Esophagus squamous epithelium (tissue), 5 donors: ENCODE results near the gene ADAMTS1. TPM values are rescaled to one million over a fixed set of nuclear protein-coding genes. Genes with fewer than 3 reads are reported as not detected.

Experiments
- DNase-seq: peaks from one replicate; lab custom pipeline; 2025; lab: John Stamatoyannopoulos, UW
- H3K27ac ChIP-seq, 4 donors: fragments of 200-600 bp; sonication (generic); one replicate each; pipeline ENCODE4 v1.5.1; 2016 to 2019; ENCODE audit warnings: mild to moderate bottlenecking in 1 of 4
- H3K27me3 ChIP-seq, 4 donors: fragments of 200-600 bp; sonication (generic); 1 replicate in 3 of 4; 2 replicates in 1 of 4; pipeline versions ENCODE4 v1.5.1 to v1.6.0; 2017 to 2021; ENCODE audit warnings: antibody characterized with exemption in 1 of 4
- H3K36me3 ChIP-seq, 3 donors: fragments of 200-600 bp; sonication (generic); one replicate each; pipeline ENCODE4 v1.5.1; 2016 to 2019
- H3K4me1 ChIP-seq, 3 donors: fragments of 200-600 bp; sonication (generic); one replicate each; pipeline ENCODE4 v1.5.1; 2017 to 2019
- H3K4me3 ChIP-seq, 4 donors: fragments of 200-600 bp; sonication (generic); 1 replicate in 3 of 4; 2 replicates in 1 of 4; pipeline ENCODE4 v1.5.1; 2016 to 2019; ENCODE audit warnings: mild to moderate bottlenecking in 2 of 4, moderate library complexity in 1 of 4
- H3K9me3 ChIP-seq, 3 donors: fragments of 200-600 bp; sonication (generic); one replicate each; pipeline ENCODE4 v1.5.1; 2016 to 2019
- POLR2A ChIP-seq, 4 donors: fragments of 450-650 bp; IDR thresholded peaks; one replicate each; pipeline ENCODE4 v1.6.1; 2017; ENCODE audit warnings: antibody characterized with exemption in 4 of 4, mild to moderate bottlenecking in 4 of 4, moderate library complexity in 3 of 4
- WGBS, 2 donors: methylation state at CpG; one replicate each; pipeline ENCODE4 v1.1.5; 2018; 5-methylcytosine and 5-hydroxymethylcytosine counted together
- intact Hi-C: fragments of 100-400 bp; cut with DNase I; formaldehyde crosslinking; loops from one replicate; pipeline ENCODE4 v1.15.0; 2022
- total RNA-seq, 4 donors: library from RNA; depleted of rRNA; stranded (reverse); fragments of >200 nt; gene quantifications; one replicate each; pipeline ENCODE4 v1.1.0, GENCODE V29; 2016
- TF ChIP-seq, protein P1 (sequence below), 6 experiments: fragments of 450-650 bp in 4 of 6; fragments of 200-600 bp in 2 of 6; sonication (generic) in 2 of 6; IDR thresholded peaks; one replicate each; pipeline ENCODE4 v1.5.1; 2016 to 2019; ENCODE audit warnings: antibody characterized with exemption in 6 of 6, mild to moderate bottlenecking in 4 of 6, moderate library complexity in 4 of 6
- donor health status: DM: yes; HTN: yes; CAD: no.

ADAMTS1 gene
- total RNA-seq, 4 donors from 2014 or later = 2.8 to 33.0 (median 19.3) TPM

GRCh38 chr21:26835714-26836265 lies 9.4 kb downstream of the ADAMTS1 start:
- Histone ChIP-seq H3K27ac (no peak overlapping the region), H3K4me3 (no peak overlapping the region), H3K4me1 (peaks cover 0 to 33% (median 20%) of the 10 kb centered on the region in 3 donors), H3K27me3 (no peaks in the 10 kb centered on the region), H3K9me3 (no peaks in the 10 kb centered on the region), H3K36me3 (peaks cover 16 to 45% (median 19%) of the 10 kb centered on the region in 3 donors)
- intact Hi-C loops = no loop called here
- no peak for TF ChIP-seq POLR2A (IDR thresholded peaks at IDR 0.05)
- TF ChIP-seq, protein P1, sequence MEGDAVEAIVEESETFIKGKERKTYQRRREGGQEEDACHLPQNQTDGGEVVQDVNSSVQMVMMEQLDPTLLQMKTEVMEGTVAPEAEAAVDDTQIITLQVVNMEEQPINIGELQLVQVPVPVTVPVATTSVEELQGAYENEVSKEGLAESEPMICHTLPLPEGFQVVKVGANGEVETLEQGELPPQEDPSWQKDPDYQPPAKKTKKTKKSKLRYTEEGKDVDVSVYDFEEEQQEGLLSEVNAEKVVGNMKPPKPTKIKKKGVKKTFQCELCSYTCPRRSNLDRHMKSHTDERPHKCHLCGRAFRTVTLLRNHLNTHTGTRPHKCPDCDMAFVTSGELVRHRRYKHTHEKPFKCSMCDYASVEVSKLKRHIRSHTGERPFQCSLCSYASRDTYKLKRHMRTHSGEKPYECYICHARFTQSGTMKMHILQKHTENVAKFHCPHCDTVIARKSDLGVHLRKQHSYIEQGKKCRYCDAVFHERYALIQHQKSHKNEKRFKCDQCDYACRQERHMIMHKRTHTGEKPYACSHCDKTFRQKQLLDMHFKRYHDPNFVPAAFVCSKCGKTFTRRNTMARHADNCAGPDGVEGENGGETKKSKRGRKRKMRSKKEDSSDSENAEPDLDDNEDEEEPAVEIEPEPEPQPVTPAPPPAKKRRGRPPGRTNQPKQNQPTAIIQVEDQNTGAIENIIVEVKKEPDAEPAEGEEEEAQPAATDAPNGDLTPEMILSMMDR (IDR thresholded peaks at IDR 0.05) = no peak
- 49 to 64% methylated on average over 2 of the region's 2 CpGs for WGBS, 2 donors
- no peak for DNase-seq

DNA sequence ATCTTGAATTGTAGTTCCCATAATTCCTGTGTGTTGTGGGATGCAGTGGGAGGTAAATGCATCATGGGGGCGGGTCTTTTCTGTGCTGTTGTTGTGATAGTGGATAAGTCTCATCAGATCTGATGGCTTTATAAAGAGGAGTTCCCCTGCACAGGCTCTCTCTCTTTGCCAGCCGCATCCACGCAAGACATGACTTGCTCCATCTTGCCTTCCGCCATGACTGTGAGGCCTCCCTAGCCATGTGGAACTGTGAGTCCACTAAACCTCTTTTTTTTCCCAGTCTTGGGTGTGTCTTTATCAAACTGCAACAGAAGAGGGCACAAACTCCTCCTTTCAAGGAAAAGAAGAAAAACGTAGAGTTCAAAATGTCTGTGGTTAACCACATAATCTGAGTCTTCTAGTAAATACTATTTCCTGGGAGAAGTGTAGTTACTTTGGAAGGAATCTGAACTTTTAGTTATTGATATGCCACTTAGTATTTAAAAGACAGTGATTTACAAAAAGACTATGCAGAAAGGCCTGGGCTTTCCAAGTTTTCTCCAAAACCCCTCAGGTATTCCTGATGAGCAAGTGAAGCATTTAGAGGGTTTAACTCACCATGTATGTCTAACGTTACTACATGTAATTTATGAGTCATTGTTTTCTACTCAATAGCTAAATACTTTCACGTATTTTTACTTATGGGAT lies 10.0 kb downstream of the ADAMTS1 start:
- 32 to 39% methylated on average over 7 of the region's 7 CpGs for WGBS, 2 donors
- H3K9me3 ChIP-seq = no peaks in the 10 kb centered on the region
- intact Hi-C loops = no loop called here
- no peaks in the 10 kb centered on the region for H3K27me3 ChIP-seq
- peaks cover 0 to 27% (median 18%) of the 10 kb centered on the region in 3 donors for H3K4me1 ChIP-seq
- H3K4me3 ChIP-seq = no peak overlapping the region
- TF ChIP-seq, protein P1 (IDR thresholded peaks at IDR 0.05) = no peak
- TF ChIP-seq POLR2A (IDR thresholded peaks at IDR 0.05) = no peak
- H3K36me3 ChIP-seq = peaks cover 12 to 38% (median 19%) of the 10 kb centered on the region in 3 donors
- H3K27ac ChIP-seq = peak overlapping the region in 1 of 4 donors; percentile 8
- DNase-seq = no peak

DNA sequence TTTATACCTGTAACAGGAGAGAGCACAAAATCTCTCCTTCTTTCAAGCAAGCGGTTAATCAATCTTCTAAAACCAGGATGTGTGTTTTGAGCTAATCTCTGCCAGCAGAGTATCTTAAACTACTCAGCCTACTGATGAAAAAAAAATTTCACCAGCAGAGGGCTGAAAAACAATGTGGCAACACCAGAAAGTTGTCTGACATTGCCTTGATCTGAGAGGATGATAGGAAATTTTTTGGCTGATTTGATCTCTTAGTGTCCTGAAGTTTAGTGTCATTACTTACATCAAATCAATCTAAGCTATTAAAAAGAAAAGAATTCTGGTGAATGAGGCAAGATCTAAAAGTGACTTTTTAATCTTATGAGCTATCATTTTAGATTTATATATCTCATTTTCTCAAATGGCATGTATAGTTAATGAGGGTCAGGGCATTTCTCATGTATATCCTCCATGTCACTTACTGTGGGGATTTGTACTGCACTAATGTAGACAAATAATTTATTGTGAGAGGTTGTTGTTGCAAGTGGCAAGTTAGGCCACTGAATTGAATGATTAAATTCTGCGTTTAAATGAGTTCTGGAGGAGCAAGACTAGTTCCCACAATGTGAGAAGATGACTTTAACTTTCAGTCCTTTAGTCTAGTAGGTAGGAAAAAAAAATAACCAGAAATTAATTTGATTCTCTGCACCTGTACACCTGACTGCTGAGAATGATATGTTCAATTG lies 10.9 kb downstream of the ADAMTS1 start:
- Histone ChIP-seq H3K36me3 (peaks cover 4 to 30% (median 13%) of the 10 kb centered on the region in 3 donors), H3K4me3 (no peak overlapping the region), H3K27me3 (no peaks in the 10 kb centered on the region), H3K4me1 (peaks cover 0 to 19% (median 14%) of the 10 kb centered on the region in 3 donors), H3K27ac (no peak overlapping the region), H3K9me3 (no peaks in the 10 kb centered on the region)
- 74 to 84% methylated on average over 2 of the region's 2 CpGs for WGBS, 2 donors
- TF ChIP-seq, protein P1 (IDR thresholded peaks at IDR 0.05) = peak in 3 of 6 experiments; percentile 21 to 32 (median 23)
- TF ChIP-seq POLR2A (IDR thresholded peaks at IDR 0.05) = no peak
- intact Hi-C loops = no loop called here
- no peak for DNase-seq

DNA sequence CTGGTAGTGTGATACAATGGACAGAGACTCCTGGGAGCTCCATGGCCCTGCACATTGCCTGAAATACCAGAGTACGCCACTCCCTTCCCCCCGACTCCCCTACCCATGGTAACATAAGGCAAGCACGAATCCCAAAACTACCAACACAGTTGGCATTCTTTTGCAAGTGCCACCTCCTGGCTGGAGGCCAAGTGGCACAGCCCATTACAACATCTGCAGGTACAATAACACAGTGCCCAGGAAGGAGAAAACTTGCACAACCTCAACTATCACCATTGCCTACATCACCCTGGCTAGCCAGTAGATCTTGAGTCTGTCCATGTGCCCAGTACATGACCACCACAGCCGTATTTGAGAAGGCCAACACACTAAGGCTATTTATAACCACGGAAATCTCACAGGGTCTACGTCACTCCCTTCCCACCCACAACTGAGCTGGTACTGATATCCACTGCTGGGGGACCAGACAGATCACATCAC lies 11.7 kb downstream of the ADAMTS1 start:
- 80 to 85% methylated on average over 3 to 5 of the region's 6 CpGs for WGBS, 2 donors

More for the DNA sequence above, 11.7 kb downstream of the ADAMTS1 start:
- peaks cover 0 to 22% (median 11%) of the 10 kb centered on the region in 3 donors for H3K36me3 ChIP-seq
- intact Hi-C loops = no loop called here
- H3K27me3 ChIP-seq = no peaks in the 10 kb centered on the region
- H3K4me3 ChIP-seq = no peak overlapping the region
- H3K4me1 ChIP-seq = peaks cover 0 to 10% (median 9%) of the 10 kb centered on the region in 3 donors
- no peaks in the 10 kb centered on the region for H3K9me3 ChIP-seq
- no peak overlapping the region for H3K27ac ChIP-seq
- no peak for DNase-seq
- TF ChIP-seq, protein P1 (IDR thresholded peaks at IDR 0.05) = no peak
- TF ChIP-seq POLR2A (IDR thresholded peaks at IDR 0.05) = no peak
